Glomerular endothelial cell (primary cell): ENCODE measurements around the gene NPPC. TPM values are rescaled to one million over a fixed set of nuclear protein-coding genes. Genes with fewer than 3 reads are reported as not detected.
"Not testable (repeated sequence)": the region's sequence is repeated elsewhere in the genome, so short reads cannot be mapped to it uniquely, and the experiment has no call there.

ENCODE experiments used
- DNase-seq: peaks from one replicate; pipeline ENCODE4 v3.0.0-alpha.2; 2011; ENCODE audit warnings: low read depth, low spot score; ENCODE audit errors: extremely low read depth
- total RNA-seq: library from RNA; depleted of rRNA; stranded (reverse); fragments of >200 nt; gene quantifications from 2 replicates; pipeline ENCODE4 v1.2.3, GENCODE V29; 2015

Gene NPPC
- total RNA-seq, 1 donor from 2014 or later, result 0.82 TPM

DNA sequence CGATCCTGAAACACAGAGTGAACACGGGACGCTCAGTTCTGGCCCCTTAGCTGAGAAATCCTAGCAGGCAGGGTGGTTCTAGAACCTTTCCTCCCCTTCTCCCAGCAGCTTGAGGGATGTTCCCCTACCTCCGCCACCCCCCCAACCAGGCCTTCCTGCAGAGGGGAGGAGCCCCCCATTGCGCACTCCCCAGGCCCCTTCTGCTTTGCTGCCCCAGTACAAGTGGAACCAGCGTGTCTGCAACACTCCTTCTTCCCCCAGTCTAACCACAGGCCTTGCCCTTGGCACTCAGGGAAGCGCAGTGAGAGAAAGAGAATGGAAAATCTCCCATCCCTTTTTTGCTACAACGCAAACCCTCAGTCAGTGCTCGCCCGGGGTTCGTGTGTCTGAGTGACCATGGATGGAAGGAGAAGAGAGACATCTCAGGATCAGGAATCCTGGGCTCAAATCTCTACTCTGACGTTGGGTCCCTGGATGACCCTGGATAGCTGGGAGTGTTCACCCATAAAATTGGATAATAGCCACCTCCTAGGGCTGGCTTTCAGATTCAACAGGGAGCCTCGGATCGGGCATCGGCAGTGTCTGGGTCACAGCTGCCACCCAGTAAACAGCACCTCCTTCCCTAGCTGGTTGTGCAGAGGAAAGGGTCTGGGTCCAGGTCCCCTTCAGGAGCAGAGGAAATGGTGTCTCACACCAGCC, 3.7 kb downstream of the NPPC start:
- no peak for DNase-seq

- no peak for DNase-seq
These were observed 5.4 kb downstream of the NPPC start for GRCh38 chr2:231920795-231921194.

DNA sequence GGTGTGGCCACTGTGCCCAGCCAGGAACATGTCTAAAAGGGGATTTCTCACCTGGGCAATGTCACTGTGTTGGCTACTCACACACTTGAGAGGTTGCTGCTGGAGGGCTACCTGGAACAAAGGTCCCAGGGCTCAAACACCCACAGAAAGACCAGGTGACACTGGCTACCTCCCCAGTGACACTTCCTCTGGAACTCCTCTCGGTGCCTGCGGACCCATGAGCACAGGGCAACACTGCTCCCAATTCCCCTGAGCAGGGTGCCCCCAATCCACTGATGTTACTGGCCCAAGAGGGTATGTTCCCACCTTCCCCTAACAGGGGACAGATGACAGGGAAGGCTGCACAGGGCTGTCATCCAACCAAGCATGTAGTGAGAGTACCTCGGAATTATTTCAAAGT, 5.8 kb downstream of the NPPC start:
- no peak for DNase-seq

DNA sequence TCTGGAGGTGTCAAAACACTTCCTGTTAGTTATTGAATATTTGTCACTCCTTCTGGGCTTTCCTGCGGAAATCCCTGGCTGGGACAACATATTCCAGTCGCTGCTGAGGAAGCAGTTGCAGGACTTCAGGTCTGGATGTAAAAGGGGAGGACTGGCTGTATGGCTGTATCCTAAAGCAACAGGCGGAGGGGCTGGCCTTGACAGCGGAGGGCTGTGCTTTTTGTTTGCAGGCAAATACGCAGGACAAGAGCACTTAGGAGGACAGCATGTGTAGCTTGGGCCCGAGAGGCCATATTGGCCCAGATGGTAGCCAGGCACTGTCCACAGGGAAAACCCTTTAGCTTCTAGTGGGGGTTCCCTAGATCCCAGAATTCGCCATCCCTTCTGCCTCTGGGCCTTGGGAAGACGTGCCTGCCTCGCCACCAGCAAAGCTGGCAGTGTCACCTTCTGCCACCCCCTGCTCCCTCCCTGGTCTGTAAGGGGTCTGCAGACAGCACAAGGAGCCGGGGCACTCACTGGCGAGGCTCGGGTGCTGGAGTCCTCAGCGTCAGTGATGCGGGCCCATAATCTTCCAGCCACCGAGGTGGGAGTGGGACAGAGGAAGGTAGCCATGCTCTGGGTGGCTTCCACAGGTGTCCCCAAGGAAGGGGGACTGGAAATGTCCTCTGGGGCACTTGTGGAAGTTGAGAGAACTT, 6.7 kb downstream of the NPPC start:
- no peak for DNase-seq

GRCh38 chr2:231918501-231919330, 7.5 kb downstream of the NPPC start:
- DNase-seq, result no peak

GRCh38 chr2:231917280-231918066, 8.7 kb downstream of the NPPC start:
- DNase-seq, result no peak

GRCh38 chr2:231914077-231914690, 12.0 kb downstream of the NPPC start:
- no peak for DNase-seq

DNA sequence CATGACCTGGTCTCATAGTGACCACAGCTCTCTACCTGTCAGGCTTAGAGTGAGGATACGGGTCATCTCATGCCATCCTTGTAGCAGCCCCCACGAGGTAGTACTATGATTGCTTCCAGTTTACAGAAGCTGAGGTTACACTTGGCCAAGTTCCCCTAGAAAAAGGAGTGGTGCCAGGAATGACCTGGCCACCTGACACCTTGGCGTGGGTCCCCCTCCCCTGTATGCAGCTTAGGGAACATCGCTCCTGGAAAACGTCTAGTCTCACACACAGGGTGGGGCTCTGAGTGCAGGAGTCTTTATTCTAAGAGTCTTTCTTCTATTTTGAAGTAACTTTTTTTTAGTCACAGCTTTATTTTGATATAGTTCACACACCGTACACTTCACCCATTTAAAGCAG, 14.8 kb downstream of the NPPC start:
- no peak for DNase-seq

GRCh38 chr2:231910771-231911170, 15.4 kb downstream of the NPPC start:
- DNase-seq, result no peak

GRCh38 chr2:231910161-231910560, 16.0 kb downstream of the NPPC start:
- DNase-seq, result not testable (repeated sequence)

DNA sequence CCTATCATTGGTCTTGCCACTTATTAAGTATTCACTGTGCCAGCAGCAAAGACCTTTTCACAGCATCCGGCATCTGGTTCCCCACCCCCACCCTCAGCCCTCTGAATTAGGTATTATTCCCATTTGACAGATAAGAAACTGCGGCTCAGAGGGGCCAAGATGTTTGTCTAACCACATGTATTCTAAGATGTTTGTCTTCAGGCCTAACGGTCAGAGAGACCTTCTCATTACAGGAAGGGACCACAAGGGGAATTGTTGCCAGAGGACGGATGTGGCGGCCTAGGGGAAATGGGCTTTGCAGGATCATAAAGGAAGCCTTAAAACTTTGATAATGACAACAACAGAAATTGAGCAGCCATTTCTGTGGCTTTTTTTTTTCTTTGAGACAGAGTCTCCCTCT, 16.6 kb downstream of the NPPC start:
- DNase-seq, result no peak

GRCh38 chr2:231908584-231908983, 17.6 kb downstream of the NPPC start:
- DNase-seq, result no peak

DNA sequence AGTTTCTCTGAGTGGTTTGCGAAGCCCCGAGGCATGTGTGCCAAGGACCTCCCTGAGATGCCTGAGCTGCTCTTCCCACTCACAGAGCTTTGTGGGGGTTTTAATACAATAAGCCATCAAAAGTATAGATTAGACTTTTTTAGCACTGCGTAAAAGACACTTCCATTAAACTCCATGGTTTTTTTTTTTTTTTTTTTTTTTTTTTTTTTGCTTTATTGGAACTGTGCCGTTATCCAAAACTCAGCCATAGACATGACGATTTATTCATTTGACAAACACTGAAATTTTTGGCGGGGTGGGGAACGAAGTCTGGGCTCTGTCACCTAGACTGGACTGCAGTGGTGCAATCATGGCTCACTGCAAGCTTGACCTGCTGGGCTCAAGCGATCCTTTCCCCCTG, 18.4 kb downstream of the NPPC start:
- DNase-seq, result no peak

GRCh38 chr2:231905026-231905425, 21.2 kb downstream of the NPPC start:
- no peak for DNase-seq

DNA sequence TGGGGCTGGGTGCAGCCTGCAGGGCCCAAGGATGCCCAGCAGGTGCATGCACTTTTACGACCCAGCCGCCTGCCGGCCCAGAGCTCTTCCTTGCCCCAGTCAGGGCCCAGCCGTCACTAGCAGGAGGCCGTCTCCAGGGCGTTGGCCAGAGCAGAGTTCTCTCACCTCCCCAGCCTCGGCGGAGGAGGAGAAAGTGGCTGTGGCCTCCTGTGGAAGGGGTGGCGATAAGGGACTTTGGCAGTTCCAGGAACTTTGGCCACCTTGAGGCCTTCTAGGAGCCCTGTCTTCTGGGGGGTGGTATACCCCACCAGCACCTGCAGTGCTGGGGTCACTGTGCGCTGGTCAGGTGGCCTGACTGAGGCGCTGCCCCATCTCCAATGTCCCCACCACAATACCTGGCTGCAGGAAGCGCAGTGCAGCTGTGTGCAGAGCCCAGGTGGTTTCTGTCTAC, 22.0 kb downstream of the NPPC start:
- no peak for DNase-seq

GRCh38 chr2:231902598-231902997, 23.6 kb downstream of the NPPC start:
- DNase-seq, result no peak

DNA sequence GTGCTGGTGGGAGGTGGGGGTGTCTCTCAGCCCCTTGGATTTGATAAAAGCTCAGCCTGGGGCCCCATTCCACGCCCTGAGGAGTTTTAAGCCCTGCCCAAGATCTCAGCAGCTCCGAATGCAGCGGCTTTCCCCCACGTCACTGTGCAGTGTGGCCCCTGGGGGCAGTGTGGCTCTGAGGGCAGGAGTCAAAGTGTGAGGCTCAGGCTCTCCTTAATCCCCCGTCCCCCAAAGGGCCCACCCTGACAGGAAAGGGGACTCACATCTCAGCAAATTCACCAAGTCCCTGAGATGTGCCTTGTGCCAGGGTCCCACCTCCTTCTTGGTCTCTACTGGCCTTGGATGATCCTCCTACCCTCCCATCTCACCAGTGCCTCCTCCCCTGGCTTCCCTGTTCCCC, 25.2 kb downstream of the NPPC start:
- no peak for DNase-seq

DNA sequence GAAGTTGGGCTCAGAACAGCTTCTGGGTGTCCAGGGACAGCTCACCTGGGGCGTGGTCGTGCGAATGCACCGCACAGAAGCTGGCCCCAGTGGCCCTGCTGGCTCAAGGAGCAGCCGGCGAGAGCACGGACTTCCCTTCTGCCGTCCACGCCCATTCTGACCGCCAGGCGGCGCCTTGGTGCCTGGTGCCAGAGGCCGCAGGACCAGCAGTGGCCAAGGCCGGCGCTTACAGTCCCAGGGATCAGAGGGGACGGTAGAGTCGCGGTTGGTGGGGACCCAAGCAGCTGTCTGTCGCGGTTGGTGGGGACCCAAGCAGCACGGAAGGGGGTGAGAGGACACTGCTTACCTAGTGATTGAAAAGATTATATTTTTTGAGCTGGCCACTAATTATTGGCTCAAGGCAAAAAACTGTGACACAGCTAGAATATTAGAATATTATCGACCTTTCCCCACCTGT, 25.7 kb downstream of the NPPC start:
- no peak for DNase-seq

GRCh38 chr2:231894566-231895380, 31.4 kb downstream of the NPPC start:
- no peak for DNase-seq
